H1 (cell line): ENCODE measurements around the gene COL27A1. TPM values are rescaled to one million over a fixed set of nuclear protein-coding genes. Genes with fewer than 3 reads are reported as not detected.

Source experiments
- EGR1 ChIP-seq: IDR thresholded peaks from 2 replicates; pipeline ENCODE4 v1.6.1; 2011; ENCODE audit warnings: low read depth, low read length, borderline replicate concordance
- polyA plus RNA-seq, 7 experiments: library from polyadenylated mRNA; depleted of rRNA in 3 of 7; stranded (reverse) in 5 of 7; unstranded in 2 of 7; fragments of >200 nt in 5 of 7; fragments of 200-250 nt in 2 of 7; gene quantifications; 1 replicate in 5 of 7; 2 replicates in 1 of 7; 4 replicates in 1 of 7; pipeline versions ENCODE4 v1.2.1 to v1.2.3, GENCODE V29; 2011 to 2013; ENCODE audit warnings: missing spikeins in 2 of 7, mixed read lengths in 2 of 7
- total RNA-seq: library from RNA; stranded (reverse); fragmentation: NEBNext Ultra II Directional; extraction: Animal tissue kit (Norgen Biotek cat#: 25700); gene quantifications from 2 replicates; pipeline ENCODE4 v1.2.1, GENCODE V29; 2021

Gene COL27A1
- total and polyA plus RNA-seq, 2 of the 8 experiments (the other 6 are each of a cell fraction or from before 2014, with no cell fraction given), result 15.1 to 22.8 TPM

GRCh38 chr9:114151426-114151956 is 3.8 kb upstream of the COL27A1 start (continued):
- no peak for TF ChIP-seq EGR1
- TF ChIP-seq, all 59 proteins: peak for 0
